BLaER1 (cell line): ENCODE data around the gene ATP11B.

Experiments used
- H3K27ac ChIP-seq: shearing (Covaris generic); formaldehyde crosslinking; 2 replicates; pipeline ENCODE4 v1.8.1; 2022
- H3K27me3 ChIP-seq: shearing (Covaris generic); formaldehyde crosslinking; 2 replicates; pipeline ENCODE4 v1.8.1; 2022
- H3K36me3 ChIP-seq: shearing (Covaris generic); formaldehyde crosslinking; 2 replicates; pipeline ENCODE4 v1.8.1; 2022
- H3K4me1 ChIP-seq: shearing (Covaris generic); formaldehyde crosslinking; 2 replicates; pipeline ENCODE4 v1.8.1; 2022
- H3K4me2 ChIP-seq: shearing (Covaris generic); formaldehyde crosslinking; 2 replicates; pipeline ENCODE4 v1.8.1; 2022
- H3K4me3 ChIP-seq: shearing (Covaris generic); formaldehyde crosslinking; 2 replicates; pipeline ENCODE4 v1.8.1; 2022
- H3K9ac ChIP-seq: shearing (Covaris generic); formaldehyde crosslinking; 2 replicates; pipeline ENCODE4 v1.8.1; 2022
- H3K9me3 ChIP-seq: shearing (Covaris generic); formaldehyde crosslinking; 2 replicates; pipeline ENCODE4 v1.8.1; 2022
- H4K20me1 ChIP-seq: shearing (Covaris generic); formaldehyde crosslinking; 2 replicates; pipeline ENCODE4 v1.8.1; 2022
- Cebpa-rat ChIP-seq: shearing (Covaris generic); IDR thresholded peaks from 2 replicates; pipeline ENCODE4 v1.8.1; 2022

ATP11B gene

GRCh38 chr3:182906036-182906435 lies 112.7 kb downstream of the ATP11B start:
- no peaks in the 10 kb centered on the region for H3K27me3 ChIP-seq
- H3K4me3 ChIP-seq: no peak overlapping the region
- no peak overlapping the region for H3K9ac ChIP-seq
- no peak overlapping the region for H3K4me2 ChIP-seq
- no peaks in the 10 kb centered on the region for H4K20me1 ChIP-seq
- H3K36me3 ChIP-seq: peaks cover 48% of the 10 kb centered on the region
- H3K4me1 ChIP-seq: no peaks in the 10 kb centered on the region
- H3K27ac ChIP-seq: no peak overlapping the region
- no peak for TF ChIP-seq Cebpa-rat
- H3K9me3 ChIP-seq: no peaks in the 10 kb centered on the region

GRCh38 chr3:182908471-182908870 lies 115.2 kb downstream of the ATP11B start:
- no peak overlapping the region for H3K4me2 ChIP-seq
- TF ChIP-seq Cebpa-rat: no peak
- no peaks in the 10 kb centered on the region for H3K9me3 ChIP-seq
- H3K9ac ChIP-seq: no peak overlapping the region
- no peak overlapping the region for H3K4me3 ChIP-seq
- peaks cover 50% of the 10 kb centered on the region for H3K36me3 ChIP-seq
- H4K20me1 ChIP-seq: no peaks in the 10 kb centered on the region
- no peak overlapping the region for H3K27ac ChIP-seq
- peaks cover under 1% of the 10 kb centered on the region for H3K4me1 ChIP-seq
- H3K27me3 ChIP-seq: no peaks in the 10 kb centered on the region

DNA sequence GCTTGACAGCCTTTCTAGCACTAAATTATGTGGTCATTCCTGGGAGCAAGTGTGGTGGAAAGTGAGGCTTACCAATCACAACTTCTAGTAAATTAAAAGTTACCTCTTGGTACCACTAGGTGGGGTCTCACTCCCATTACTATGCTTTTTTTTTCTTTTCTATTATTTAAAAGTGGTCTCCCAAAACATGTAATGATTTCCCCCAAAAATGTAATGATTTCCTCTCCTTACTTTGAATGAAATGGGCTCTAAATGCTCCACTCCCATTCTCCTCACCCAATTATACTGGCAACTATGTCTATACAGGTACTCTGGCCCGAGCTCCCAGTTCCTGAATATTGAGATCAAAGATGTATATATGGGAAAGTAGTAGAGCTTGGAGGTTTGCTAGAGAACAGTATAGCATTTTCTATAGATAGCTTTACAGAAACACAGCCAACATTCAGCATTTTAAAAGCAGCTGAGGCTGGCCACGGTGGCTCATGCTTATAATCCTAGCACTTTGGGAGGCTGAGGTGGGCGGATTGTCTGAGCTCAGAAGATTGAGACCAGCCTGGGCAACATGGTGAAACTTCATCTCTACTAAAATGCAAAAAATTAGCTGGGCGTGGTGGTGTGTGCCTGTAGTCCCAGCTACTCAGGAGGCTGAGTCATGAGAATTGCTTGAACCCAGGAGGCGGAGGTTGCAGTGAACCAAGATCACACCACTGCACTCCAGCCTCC lies 116.2 kb downstream of the ATP11B start:
- Histone ChIP-seq H3K9me3 (no peaks in the 10 kb centered on the region), H3K36me3 (peaks cover 43% of the 10 kb centered on the region), H4K20me1 (no peaks in the 10 kb centered on the region), H3K4me2 (no peak overlapping the region), H3K9ac (no peak overlapping the region), H3K4me1 (peaks cover 11% of the 10 kb centered on the region), H3K27me3 (no peaks in the 10 kb centered on the region), H3K27ac (no peak overlapping the region), H3K4me3 (no peak overlapping the region)
- TF ChIP-seq Cebpa-rat: no peak

GRCh38 chr3:182910936-182911781 lies 117.9 kb downstream of the ATP11B start:
- Histone ChIP-seq H4K20me1 (no peaks in the 10 kb centered on the region), H3K4me1 (peaks cover 11% of the 10 kb centered on the region), H3K27ac (no peak overlapping the region), H3K9ac (no peak overlapping the region), H3K27me3 (no peaks in the 10 kb centered on the region), H3K4me3 (no peak overlapping the region), H3K4me2 (no peak overlapping the region), H3K36me3 (peaks cover 32% of the 10 kb centered on the region), H3K9me3 (no peaks in the 10 kb centered on the region)
- no peak for TF ChIP-seq Cebpa-rat

- Histone ChIP-seq H3K4me1 (peaks cover 11% of the 10 kb centered on the region), H3K27me3 (no peaks in the 10 kb centered on the region), H3K36me3 (peaks cover 27% of the 10 kb centered on the region), H4K20me1 (no peaks in the 10 kb centered on the region), H3K9me3 (no peaks in the 10 kb centered on the region), H3K27ac (no peak overlapping the region), H3K4me2 (no peak overlapping the region), H3K9ac (no peak overlapping the region), H3K4me3 (no peak overlapping the region)
- no peak for TF ChIP-seq Cebpa-rat
These were observed 118.4 kb downstream of the ATP11B start for GRCh38 chr3:182911782-182912111.

GRCh38 chr3:182912474-182912873 lies 119.2 kb downstream of the ATP11B start:
- no peak overlapping the region for H3K27ac ChIP-seq
- no peak overlapping the region for H3K4me3 ChIP-seq
- peaks cover 11% of the 10 kb centered on the region for H3K4me1 ChIP-seq
- no peaks in the 10 kb centered on the region for H3K27me3 ChIP-seq
- no peak overlapping the region for H3K4me2 ChIP-seq
- H3K36me3 ChIP-seq: peaks cover 31% of the 10 kb centered on the region
- TF ChIP-seq Cebpa-rat: no peak
- H3K9me3 ChIP-seq: no peaks in the 10 kb centered on the region
- no peaks in the 10 kb centered on the region for H4K20me1 ChIP-seq
- H3K9ac ChIP-seq: no peak overlapping the region

GRCh38 chr3:182913889-182914288 lies 120.6 kb downstream of the ATP11B start:
- H3K4me2 ChIP-seq: peak overlapping the region; percentile 46
- TF ChIP-seq Cebpa-rat: no peak
- H4K20me1 ChIP-seq: no peaks in the 10 kb centered on the region
- H3K36me3 ChIP-seq: peaks cover 27% of the 10 kb centered on the region; the same call in 1 of the 2 replicates
- H3K4me1 ChIP-seq: peaks cover 11% of the 10 kb centered on the region
- no peak overlapping the region for H3K27ac ChIP-seq
- no peaks in the 10 kb centered on the region for H3K27me3 ChIP-seq
- H3K9me3 ChIP-seq: no peaks in the 10 kb centered on the region
- no peak overlapping the region for H3K4me3 ChIP-seq
- H3K9ac ChIP-seq: no peak overlapping the region

DNA sequence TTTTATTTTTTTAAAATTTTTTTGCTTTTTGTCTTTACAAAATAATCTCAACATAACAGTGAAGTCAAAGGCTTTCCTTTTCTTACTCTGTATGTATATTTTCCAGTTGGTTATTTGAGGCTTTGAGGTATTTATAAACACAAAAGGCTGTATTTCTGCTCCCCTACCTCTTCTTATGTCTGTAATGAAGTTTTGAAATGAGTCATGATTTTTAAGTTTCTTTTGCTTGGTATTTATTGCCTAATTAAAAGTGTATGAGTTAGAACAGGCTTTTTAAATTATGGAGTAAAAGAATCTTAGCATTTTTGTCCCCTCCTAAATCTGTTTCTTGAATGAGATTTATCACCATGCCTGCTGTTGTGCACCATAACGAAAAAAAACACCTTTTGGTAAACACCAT lies 121.0 kb downstream of the ATP11B start:
- Histone ChIP-seq H3K9me3 (no peaks in the 10 kb centered on the region), H3K36me3 (peaks cover 27% of the 10 kb centered on the region; the same call in 1 of the 2 replicates), H3K27me3 (no peaks in the 10 kb centered on the region), H3K4me1 (peaks cover 11% of the 10 kb centered on the region), H3K9ac (no peak overlapping the region), H3K4me2 (peak overlapping the region; percentile 46), H3K27ac (no peak overlapping the region), H4K20me1 (no peaks in the 10 kb centered on the region), H3K4me3 (no peak overlapping the region)
- TF ChIP-seq Cebpa-rat: no peak

- H3K9ac ChIP-seq: no peak overlapping the region
- H3K27ac ChIP-seq: no peak overlapping the region
- no peak overlapping the region for H3K4me3 ChIP-seq
- H3K27me3 ChIP-seq: no peaks in the 10 kb centered on the region
- no peaks in the 10 kb centered on the region for H4K20me1 ChIP-seq
- H3K36me3 ChIP-seq: peaks cover 11% of the 10 kb centered on the region; the same call in 1 of the 2 replicates
- peaks cover 11% of the 10 kb centered on the region for H3K4me1 ChIP-seq
- H3K4me2 ChIP-seq: no peak overlapping the region
- TF ChIP-seq Cebpa-rat: no peak
- no peaks in the 10 kb centered on the region for H3K9me3 ChIP-seq
These were observed 123.8 kb downstream of the ATP11B start for GRCh38 chr3:182917134-182917533.

- Histone ChIP-seq H3K4me3 (no peak overlapping the region), H3K9ac (no peak overlapping the region), H3K27me3 (no peaks in the 10 kb centered on the region), H3K36me3 (peaks cover 14% of the 10 kb centered on the region; the same call in 1 of the 2 replicates), H3K4me1 (no peaks in the 10 kb centered on the region), H4K20me1 (no peaks in the 10 kb centered on the region), H3K27ac (no peak overlapping the region), H3K4me2 (no peak overlapping the region), H3K9me3 (no peaks in the 10 kb centered on the region)
- TF ChIP-seq Cebpa-rat: no peak
These were observed 126.6 kb downstream of the ATP11B start for GRCh38 chr3:182919866-182920357.
